HepG2 (cell line): ENCODE data around the gene TSPYL2. TPM values are rescaled to one million over a fixed set of nuclear protein-coding genes. Genes with fewer than 3 reads are reported as not detected.
A peak's percentile ranks its signal among the peaks of the same experiment; 100 is the strongest.

ENCODE experiments used
- ATAC-seq: fragments of 200-7000 bp; cut with Tn5 transposase; 3 replicates; pipeline ENCODE4 v1.9.1; 2020; ENCODE audit warnings: mild to moderate bottlenecking, moderate library complexity
- BruUV-seq: library from RNA; stranded (reverse); fragments of 400-500 nt; replicated peaks from 2 replicates; lab custom pipeline; 2021; lab: Mats Ljungman, UMichigan
- CTCF ChIA-PET: fragments of 300-600 bp; formaldehyde crosslinking; extraction: SDS; loops from one replicate; lab custom pipeline; 2021; ENCODE audit warnings: low total read pairs, inconsistent platforms, low intra/inter-chr PET ratio; lab: Yijun Ruan, JAX
- POLR2A ChIA-PET: fragments of 350-600 bp; sonication (Branson Sonifier 250); formaldehyde crosslinking; loops from one replicate; lab custom pipeline; 2020; ENCODE audit warnings: antibody characterized with exemption, inconsistent platforms; lab: Yijun Ruan, JAX
- DNase-seq: peaks from one replicate; pipeline ENCODE4 v3.0.0-alpha.2; 2015; ENCODE audit warnings: low spot score
- FAIRE-seq: peaks from 3 replicates; lab custom pipeline; 2011; peaks lifted over from hg19 to GRCh38; lab: Jason Lieb, UNC
- H2AFZ ChIP-seq: one replicate; pipeline ENCODE4 v1.6.1; 2011; ENCODE audit warnings: low read length, inconsistent platforms
- H3K27ac ChIP-seq: fragments of 300-600 bp; 3 replicates; pipeline ENCODE4 v1.8.0; 2011; ENCODE audit warnings: mixed run types, mild to moderate bottlenecking, mixed read lengths, low read length, inconsistent platforms; ENCODE audit not compliant: insufficient read depth; ENCODE audit errors: extremely low read length
- H3K27me3 ChIP-seq, 2 experiments: fragments of 200-600 bp in 1 of 2; 2 replicates in 1 of 2; 3 replicates in 1 of 2; pipeline versions ENCODE4 v1.6.0 to v1.8.0; 2011; ENCODE audit warnings: low read length in 2 of 2, mild to moderate bottlenecking in 2 of 2, moderate library complexity in 2 of 2, inconsistent platforms in 1 of 2; ENCODE audit not compliant: insufficient read depth in 2 of 2, control insufficient read depth in 1 of 2
- H3K36me3 ChIP-seq, 2 experiments: fragments of 200-600 bp in 1 of 2; replicated peaks in 1 of 2; 2 replicates in 1 of 2; 3 replicates in 1 of 2; pipeline versions ENCODE4 v1.5.1 to v1.8.0; 2011; ENCODE audit warnings: low read length in 2 of 2, inconsistent platforms in 1 of 2; ENCODE audit not compliant: insufficient read depth in 2 of 2, control insufficient read depth in 1 of 2
- H3K4me1 ChIP-seq: 2 replicates; pipeline ENCODE4 v1.5.1; 2012; ENCODE audit warnings: low read length, inconsistent platforms; ENCODE audit not compliant: insufficient read depth
- H3K4me2 ChIP-seq: 2 replicates; pipeline ENCODE4 v1.6.0; 2011; ENCODE audit warnings: low read depth, low read length, inconsistent platforms
- H3K4me3 ChIP-seq, 3 experiments: fragments of 200-600 bp in 1 of 3; sonication (generic), shearing (Covaris generic) in 1 of 3; replicated peaks in 1 of 3; 2 replicates each; pipeline ENCODE4 v1.5.1; 2011 to 2016; ENCODE audit warnings: low read length in 3 of 3, inconsistent platforms in 2 of 3, low read depth in 2 of 3, mild to moderate bottlenecking in 2 of 3, control low read depth in 1 of 3, mixed read lengths in 1 of 3; ENCODE audit not compliant: insufficient read depth in 1 of 3
- H3K79me2 ChIP-seq: one replicate; pipeline ENCODE4 v1.6.1; 2011; ENCODE audit warnings: low read length, inconsistent platforms; ENCODE audit not compliant: insufficient read depth
- H3K9ac ChIP-seq: 2 replicates; pipeline ENCODE4 v1.6.0; 2011; ENCODE audit warnings: mild to moderate bottlenecking, low read depth, low read length, inconsistent platforms; ENCODE audit not compliant: insufficient read depth
- H3K9me3 ChIP-seq: 2 replicates; pipeline ENCODE4 v1.5.1; 2012; ENCODE audit warnings: mild to moderate bottlenecking, low read length
- H4K20me1 ChIP-seq: 2 replicates; pipeline ENCODE4 v1.6.0; 2011; ENCODE audit warnings: inconsistent platforms, mild to moderate bottlenecking, low read length, moderate library complexity; ENCODE audit not compliant: insufficient read depth
- AGO2 ChIP-seq: fragments of 200-400 bp; formaldehyde crosslinking; optimal IDR thresholded peaks from 2 replicates; pipeline ENCODE3; 2017; ENCODE audit warnings: mild to moderate bottlenecking, low read depth, low read length, moderate library complexity
- CTCF ChIP-seq: sonication (generic); formaldehyde crosslinking; IDR thresholded peaks from 2 replicates; pipeline ENCODE4 v1.5.0; 2020; ENCODE audit warnings: mild to moderate bottlenecking, missing genetic modification reagents, moderate library complexity
- DPF2 ChIP-seq: sonication (generic); formaldehyde crosslinking; IDR thresholded peaks from 2 replicates; pipeline ENCODE4 v1.4.0; 2020; ENCODE audit warnings: mild to moderate bottlenecking, low read depth, missing genetic modification reagents, borderline replicate concordance
- FOXK1 ChIP-seq: sonication (generic); formaldehyde crosslinking; IDR thresholded peaks from 2 replicates; pipeline ENCODE4 v1.4.0; 2020; ENCODE audit warnings: low read depth, missing genetic modification reagents, borderline replicate concordance
- NKX3-1 ChIP-seq: sonication (generic); formaldehyde crosslinking; IDR thresholded peaks from 2 replicates; pipeline ENCODE4 v1.5.0; 2020; ENCODE audit warnings: missing genetic modification reagents
- NR3C1 ChIP-seq: sonication (generic); formaldehyde crosslinking; IDR thresholded peaks from 2 replicates; pipeline ENCODE4 v1.4.0; 2020; ENCODE audit warnings: missing genetic modification reagents
- PCBP2 ChIP-seq: fragments of 200-400 bp; formaldehyde crosslinking; optimal IDR thresholded peaks from 2 replicates; pipeline ENCODE3; 2018; ENCODE audit warnings: low read length, low read depth; ENCODE audit not compliant: poor library complexity, severe bottlenecking
- POLR2G ChIP-seq: fragments of 200-400 bp; formaldehyde crosslinking; IDR thresholded peaks from 2 replicates; pipeline ENCODE4 v1.6.1; 2018; ENCODE audit warnings: mild to moderate bottlenecking, low read depth, low read length, moderate library complexity
- SOX13 ChIP-seq, 3 experiments: fragments of 450-650 bp in 1 of 3; sonication (generic) in 1 of 3; formaldehyde crosslinking in 1 of 3; IDR thresholded peaks in 2 of 3; conservative IDR thresholded peaks in 1 of 3; 2 replicates each; pipeline versions ENCODE4 v1.5.0 to v1.6.1; 2016 to 2020; ENCODE audit warnings: antibody characterized with exemption in 1 of 3, mild to moderate bottlenecking in 1 of 3, missing compliant biosample characterization in 1 of 3, missing genetic modification reagents in 1 of 3, moderate library complexity in 1 of 3
- ZBTB26 ChIP-seq: IDR thresholded peaks from 2 replicates; pipeline ENCODE4 v1.6.1; 2016; ENCODE audit warnings: missing compliant biosample characterization, missing genetic modification reagents, borderline replicate concordance
- ZNF260 ChIP-seq: sonication (generic); formaldehyde crosslinking; IDR thresholded peaks from 2 replicates; pipeline ENCODE4 v1.4.0; 2020; ENCODE audit warnings: missing genetic modification reagents, low read depth, mild to moderate bottlenecking, borderline replicate concordance
- ZNF607 ChIP-seq: sonication (generic); formaldehyde crosslinking; IDR thresholded peaks from 2 replicates; pipeline ENCODE4 v1.5.1; 2020; ENCODE audit warnings: missing genetic modification reagents, mild to moderate bottlenecking, borderline replicate concordance
- ZNF879 ChIP-seq: sonication (generic); formaldehyde crosslinking; IDR thresholded peaks from 2 replicates; pipeline ENCODE4 v1.8.1; 2023; ENCODE audit warnings: missing genetic modification reagents
- WGBS: methylation state at CpG from one replicate; pipeline ENCODE4 v1.1.6; 2017; ENCODE audit warnings: low lambda C conversion rate; 5-methylcytosine and 5-hydroxymethylcytosine counted together
- in situ Hi-C: cut with HindIII; loops from 2 replicates; pipeline ENCODE4 v1.10.0; 2017; ENCODE audit warnings: low pct_unique_long_range_greater_than_20kb; ENCODE audit not compliant: extremely low pct_ligation_motif_present
- intact Hi-C: fragments of 100-400 bp; cut with micrococcal nuclease; formaldehyde crosslinking; loops from one replicate; pipeline ENCODE4 v1.10.0; 2022; ENCODE audit not compliant: unreplicated experiment
- polyA plus RNA-seq, 8 experiments: library from polyadenylated mRNA; depleted of rRNA in 3 of 8; stranded (reverse) in 7 of 8; unstranded in 1 of 8; fragments of >200 nt; fragmentation: Illumina TruSeq in 4 of 8; extraction: Trizol in 4 of 8; gene quantifications; 2 replicates each; pipeline versions ENCODE4 v1.2.1 to v1.2.3, GENCODE V29; 2011 to 2016; ENCODE audit warnings: low read depth in 4 of 8, missing spikeins in 1 of 8, mixed read lengths in 1 of 8; ENCODE audit not compliant: insufficient read depth in 1 of 8
- total RNA-seq, 5 experiments: library from RNA; depleted of rRNA; stranded (reverse); fragments of >200 nt; fragmentation: Illumina TruSeq; extraction: Trizol; gene quantifications; 2 replicates each; pipeline ENCODE4 v1.2.3, GENCODE V29; 2016; ENCODE audit warnings: low read depth in 1 of 5

Gene TSPYL2
- total and polyA plus RNA-seq, 2 of the 13 experiments (the other 11 are each of a cell fraction or from before 2014, with no cell fraction given) = 10.1 to 15.5 TPM

- Histone ChIP-seq H3K4me2 (no peak overlapping the region), H3K4me1 (peaks cover 9% of the 10 kb centered on the region; the same call in 1 of the 2 replicates), H3K9ac (no peak overlapping the region), H3K4me3 (no peak overlapping the region), H4K20me1 (no peaks in the 10 kb centered on the region), H3K27ac (no peak overlapping the region), H3K79me2 (peaks cover 2% of the 10 kb centered on the region), H3K9me3 (no peaks in the 10 kb centered on the region), H3K27me3 (no peaks in the 10 kb centered on the region), H3K36me3 (peaks cover 4 to 5% of the 10 kb centered on the region in 2 experiments; a peak in 2 of 5 replicates), H2AFZ (no peak overlapping the region)
- ChIA-PET CTCF (no interaction called here), POLR2A (no interaction called here)
- no peak for DNase-seq
- 98% methylated on average over 42 of the region's 51 CpGs for WGBS
- intact Hi-C loops = no loop called here
- peak; percentile 34 for TF ChIP-seq AGO2
- no peak for TF ChIP-seq PCBP2
- BruUV-seq = no TSS peak
- no peak for FAIRE-seq
- no peak for ATAC-seq
- in situ Hi-C loops = no loop called here
These were observed 6.2 kb downstream of the TSPYL2 start for GRCh38 chrX:53088136-53088974.

GRCh38 chrX:53089224-53089842, 7.2 kb downstream of the TSPYL2 start:
- CTCF ChIA-PET = interaction anchor here (0.8 kb wide), 1 partner anchor 17 kb away, joined by 4 read pairs; no protein-coding TSS in a partner anchor
- H3K4me2 ChIP-seq = no peak overlapping the region
- H3K4me1 ChIP-seq = no peaks in the 10 kb centered on the region
- 19% methylated on average over 11 of the region's 11 CpGs for WGBS
- H4K20me1 ChIP-seq = no peaks in the 10 kb centered on the region
- in situ Hi-C loops (no loop called here), intact Hi-C loops (loop anchor here (1.0 kb wide), 1 partner anchor 18 kb away; no protein-coding TSS in a partner anchor)
- no peaks in the 10 kb centered on the region for H3K79me2 ChIP-seq
- no peaks in the 10 kb centered on the region for H3K27me3 ChIP-seq
- H3K4me3 ChIP-seq = no peak overlapping the region
- FAIRE-seq (peak; percentile 88), ATAC-seq (no peak), DNase-seq (no peak)
- H2AFZ ChIP-seq = no peak overlapping the region
- peaks cover 4 to 5% of the 10 kb centered on the region in 2 experiments; a peak in 2 of 5 replicates for H3K36me3 ChIP-seq
- POLR2A ChIA-PET = no interaction called here
- H3K9ac ChIP-seq = no peak overlapping the region
- H3K9me3 ChIP-seq = no peaks in the 10 kb centered on the region
- no TSS peak for BruUV-seq
- H3K27ac ChIP-seq = no peak overlapping the region
- TF ChIP-seq CTCF = peak; percentile 60
- no peak for TF ChIP-seq ZNF607
- no peak for TF ChIP-seq ZNF879 (CRISPR knock-in tag)
- no peak for TF ChIP-seq POLR2G
- no peak for TF ChIP-seq NR3C1 (CRISPR knock-in tag)
- TF ChIP-seq ZBTB26 (CRISPR knock-in tag) = no peak
- no peak for TF ChIP-seq DPF2 (CRISPR knock-in tag)
- no peak for TF ChIP-seq SOX13 (IDR thresholded peaks at IDR 0.05)
- TF ChIP-seq SOX13 (CRISPR knock-in tag; conservative IDR thresholded peaks at IDR 0.05 in 1 of 2, IDR thresholded peaks at IDR 0.05 in 1 of 2) = no peak
- no peak for TF ChIP-seq NKX3-1
- TF ChIP-seq FOXK1 = no peak
- TF ChIP-seq ZNF260 (CRISPR knock-in tag) = no peak
